Measurements from ENCODE around the gene WRAP73. TPM values are rescaled to one million over a fixed set of nuclear protein-coding genes. Genes with fewer than 3 reads are reported as not detected.

Gene WRAP73
- polyA plus RNA-seq, 1 donor from 2014 or later, result 29.7 TPM

DNA sequence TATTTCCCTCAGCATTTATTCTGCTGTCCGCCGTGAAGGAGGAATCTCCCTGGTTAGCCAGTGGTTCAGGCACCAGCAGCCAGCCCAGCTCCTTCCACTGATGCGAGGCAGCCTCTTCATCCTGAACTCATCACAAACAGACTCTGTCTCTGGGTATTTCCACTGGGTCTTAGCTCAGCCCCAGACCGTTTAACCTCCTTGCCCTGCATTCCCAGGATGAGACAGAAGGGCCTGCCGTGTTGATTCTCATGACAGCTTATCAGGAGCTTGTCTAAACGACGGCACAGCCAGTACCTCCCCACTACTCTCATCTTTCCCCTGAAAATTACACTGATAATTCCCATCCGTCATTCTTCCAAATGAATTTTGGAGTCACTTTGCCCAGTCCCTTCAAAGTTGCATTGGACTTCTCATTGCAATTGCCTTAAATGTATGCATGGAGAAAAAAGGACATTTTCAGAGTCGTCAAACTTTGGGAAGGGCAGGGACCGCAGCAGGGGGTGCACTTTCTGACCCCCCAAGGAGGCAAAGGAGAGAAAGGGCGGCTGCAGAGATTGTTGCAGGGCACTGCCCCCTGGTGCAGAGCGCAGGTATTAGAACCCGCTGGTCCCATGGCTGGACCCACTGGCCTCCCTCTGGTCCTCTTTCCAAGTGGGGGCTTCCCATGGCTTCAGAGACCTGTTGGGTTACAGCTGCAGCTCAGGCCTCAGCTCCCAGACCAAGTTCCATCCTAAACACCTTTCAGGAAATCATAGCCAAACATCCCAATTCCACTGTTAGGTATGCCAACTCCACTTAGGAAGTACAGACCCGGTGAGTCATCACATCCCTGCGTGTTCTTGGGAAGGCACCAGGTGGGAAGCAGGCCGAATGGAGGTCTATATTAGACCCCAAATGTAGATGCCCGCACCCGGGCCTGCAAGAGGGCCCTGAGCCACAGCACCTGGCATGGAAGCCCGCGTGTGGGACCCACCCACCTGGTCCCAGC is 34.9 kb downstream of the WRAP73 start:
- H3K9me3 Mint-ChIP-seq, result no peaks in the 10 kb centered on the region
- peak overlapping the region in 1 of 4 donors; percentile 56 for H3K4me3 Mint-ChIP-seq
- H3K4me1 Mint-ChIP-seq, result peaks cover 4 to 8% (median 4%) of the 10 kb centered on the region in 3 donors
- H3K27me3 Mint-ChIP-seq, result peaks cover 34% of the 10 kb centered on the region
- no peaks in the 10 kb centered on the region for H3K36me3 Mint-ChIP-seq
- H3K27ac Mint-ChIP-seq, result no peak overlapping the region

DNA sequence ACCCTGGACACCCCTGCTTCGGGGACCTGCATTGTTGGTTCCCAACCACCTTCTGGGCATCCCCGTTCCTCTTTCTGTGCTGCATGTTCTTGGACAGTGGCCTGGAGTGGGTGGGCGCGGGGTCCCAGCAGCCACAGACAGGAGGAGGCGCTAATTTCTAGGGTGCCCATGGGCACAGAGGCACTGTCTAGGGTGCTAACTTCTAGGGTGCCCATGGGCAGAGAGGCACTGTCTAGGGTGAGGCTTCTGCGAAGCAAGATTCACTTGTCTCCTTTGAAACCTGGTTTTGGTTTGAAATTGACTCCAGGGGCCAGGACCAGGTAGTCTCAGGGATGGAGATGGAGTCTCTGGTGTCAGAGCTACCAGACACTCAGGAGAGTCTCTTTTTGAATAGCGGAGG is 37.8 kb downstream of the WRAP73 start:
- Mint-ChIP-seq H3K27ac (no peak overlapping the region), H3K36me3 (no peaks in the 10 kb centered on the region), H3K27me3 (peaks cover 49% of the 10 kb centered on the region), H3K9me3 (no peaks in the 10 kb centered on the region), H3K4me3 (peak overlapping the region in 3 of 4 donors; percentile 73 to 86 (median 84)), H3K4me1 (peaks cover 4% of the 10 kb centered on the region in 3 donors)

DNA sequence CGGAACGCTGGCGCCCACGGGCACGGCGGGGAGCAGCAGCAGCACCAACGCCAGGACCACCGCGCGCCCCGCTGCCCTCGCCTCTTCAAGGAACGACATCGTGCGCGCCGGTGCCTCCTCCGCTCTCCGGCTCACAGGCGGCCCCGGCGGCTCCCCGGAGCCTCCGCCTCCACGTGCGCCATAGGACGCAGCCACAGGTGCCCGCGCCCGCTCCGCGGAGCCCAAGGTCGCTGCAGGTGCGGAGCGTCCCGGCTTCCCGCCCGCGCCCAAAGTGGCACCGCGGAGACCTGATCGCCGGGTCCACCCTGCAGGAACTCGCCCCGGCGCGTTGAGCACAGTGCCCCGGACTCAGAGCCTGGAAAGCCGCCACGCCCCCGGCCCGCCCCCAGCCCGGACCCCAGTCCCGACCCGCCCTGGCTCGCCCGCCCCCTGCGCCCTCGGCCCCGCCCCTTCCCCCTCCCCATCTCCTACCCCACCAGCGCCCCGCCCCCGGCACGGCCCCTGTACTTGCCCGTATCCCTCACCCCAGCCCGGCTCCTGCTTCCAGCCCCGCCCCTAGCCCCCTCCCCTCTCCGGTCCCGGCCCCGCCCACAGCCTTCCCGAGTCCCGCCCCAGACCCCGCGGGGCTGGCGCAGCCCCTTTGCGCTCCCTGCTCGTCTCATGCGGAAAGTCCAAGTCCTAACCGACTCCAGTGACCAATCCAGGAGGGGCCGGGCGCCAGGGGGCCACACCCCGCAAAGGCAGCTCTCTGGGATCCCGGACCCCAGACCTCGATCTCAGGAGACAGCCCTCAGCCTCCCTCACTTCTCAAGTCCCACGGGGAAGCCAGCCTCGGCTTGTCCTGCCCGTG is 38.5 kb downstream of the WRAP73 start, which contains the start of gene MEGF6:
TSS of gene MEGF6 (minus strand) at position 339 of the 850 bp plus-strand sequence. CDS start at position 99, 240 bp downstream.
- no peaks in the 10 kb centered on the region for H3K9me3 Mint-ChIP-seq
- peak within 1 kb of the TSS; percentile 38 to 87 (median 78) for H3K4me3 Mint-ChIP-seq
- peaks cover 49% of the 10 kb centered on the region for H3K27me3 Mint-ChIP-seq

DNA sequence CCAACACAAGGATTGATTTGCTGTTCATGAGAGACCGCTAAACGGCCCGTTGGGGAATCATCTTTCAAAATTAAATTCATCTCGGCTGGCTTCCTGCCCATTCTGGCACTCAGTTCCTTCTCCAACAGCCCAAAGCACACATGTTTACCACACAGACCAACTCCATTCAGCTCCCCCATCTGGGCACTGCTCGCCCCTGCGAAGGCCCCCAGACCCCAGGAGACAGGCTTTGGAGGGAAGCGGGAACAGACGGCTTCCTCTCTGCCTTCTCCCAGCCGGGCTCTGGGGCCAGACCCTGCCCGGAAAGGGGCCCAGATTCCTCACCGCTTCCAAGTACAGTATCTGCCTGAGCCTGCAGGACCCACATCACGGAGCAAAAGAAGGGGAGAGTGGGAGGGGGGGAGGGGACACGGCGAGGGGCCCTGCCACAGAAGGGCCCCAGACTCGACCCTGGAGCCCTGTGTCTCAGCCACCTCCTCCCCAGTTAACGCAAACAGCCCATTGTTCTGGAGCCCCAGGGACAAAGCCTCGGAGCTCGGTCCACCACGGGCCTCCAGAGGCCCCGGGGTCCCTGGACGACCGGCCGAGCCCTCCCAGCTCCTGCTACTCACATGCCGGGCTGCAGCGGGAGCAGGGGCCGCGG is 39.3 kb downstream of the WRAP73 start:
- H3K4me3 Mint-ChIP-seq, result peak overlapping the region; percentile 38 to 87 (median 64)
- H3K36me3 Mint-ChIP-seq, result no peaks in the 10 kb centered on the region
- H3K9me3 Mint-ChIP-seq, result no peaks in the 10 kb centered on the region
- peaks cover 43% of the 10 kb centered on the region for H3K27me3 Mint-ChIP-seq
- H3K4me1 Mint-ChIP-seq, result peaks cover 4% of the 10 kb centered on the region in 3 donors
- no peak overlapping the region for H3K27ac Mint-ChIP-seq

More for the DNA sequence above, 38.5 kb downstream of the WRAP73 start, which contains the start of gene MEGF6:
- no peaks in the 10 kb centered on the region for H3K36me3 Mint-ChIP-seq
- H3K27ac Mint-ChIP-seq, result no peak within 1 kb of the TSS
- H3K4me1 Mint-ChIP-seq, result peaks cover 4% of the 10 kb centered on the region in 3 donors

DNA sequence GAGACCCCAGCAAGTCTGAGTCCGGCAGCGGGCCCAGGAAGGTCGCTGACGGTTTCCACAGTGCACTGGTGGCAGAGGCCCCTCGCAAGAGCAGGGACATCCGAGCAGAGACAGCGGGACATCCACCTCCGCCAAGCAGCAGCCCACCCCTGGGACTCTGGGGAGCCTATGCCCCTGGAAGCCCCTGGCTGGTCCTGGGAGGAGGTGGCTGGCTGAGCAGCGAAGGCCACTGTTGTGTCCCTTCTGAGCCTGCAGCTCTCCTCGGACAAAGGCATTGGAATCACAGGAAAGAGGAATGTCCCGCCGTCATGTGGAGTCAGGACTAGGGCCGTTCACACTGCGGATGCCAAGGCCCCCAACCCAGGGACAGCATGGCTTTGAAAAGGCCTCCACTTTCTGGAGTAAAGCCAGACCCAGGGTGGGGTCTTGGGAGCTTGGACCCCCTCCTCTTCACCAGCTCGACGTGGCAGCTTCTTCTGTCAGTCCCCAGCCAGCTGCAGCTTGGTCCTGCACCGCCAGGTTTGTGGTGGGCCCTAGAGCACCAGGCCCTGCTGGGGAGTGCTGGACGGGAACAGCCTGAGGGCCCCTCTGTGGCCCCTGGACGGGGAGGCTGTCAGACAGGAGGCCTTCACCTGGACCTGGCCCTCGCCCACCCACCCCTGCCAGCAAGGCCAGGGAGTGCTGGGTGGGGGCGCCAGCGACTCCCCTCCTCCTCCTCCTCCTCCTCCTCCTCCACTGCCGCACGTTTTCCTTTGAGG is 40.0 kb downstream of the WRAP73 start:
- Mint-ChIP-seq H3K4me3 (peak overlapping the region in 1 of 4 donors; percentile 38), H3K27me3 (peaks cover 39% of the 10 kb centered on the region), H3K9me3 (no peaks in the 10 kb centered on the region), H3K36me3 (no peaks in the 10 kb centered on the region), H3K4me1 (peaks cover 4% of the 10 kb centered on the region in 3 donors), H3K27ac (no peak overlapping the region)

DNA sequence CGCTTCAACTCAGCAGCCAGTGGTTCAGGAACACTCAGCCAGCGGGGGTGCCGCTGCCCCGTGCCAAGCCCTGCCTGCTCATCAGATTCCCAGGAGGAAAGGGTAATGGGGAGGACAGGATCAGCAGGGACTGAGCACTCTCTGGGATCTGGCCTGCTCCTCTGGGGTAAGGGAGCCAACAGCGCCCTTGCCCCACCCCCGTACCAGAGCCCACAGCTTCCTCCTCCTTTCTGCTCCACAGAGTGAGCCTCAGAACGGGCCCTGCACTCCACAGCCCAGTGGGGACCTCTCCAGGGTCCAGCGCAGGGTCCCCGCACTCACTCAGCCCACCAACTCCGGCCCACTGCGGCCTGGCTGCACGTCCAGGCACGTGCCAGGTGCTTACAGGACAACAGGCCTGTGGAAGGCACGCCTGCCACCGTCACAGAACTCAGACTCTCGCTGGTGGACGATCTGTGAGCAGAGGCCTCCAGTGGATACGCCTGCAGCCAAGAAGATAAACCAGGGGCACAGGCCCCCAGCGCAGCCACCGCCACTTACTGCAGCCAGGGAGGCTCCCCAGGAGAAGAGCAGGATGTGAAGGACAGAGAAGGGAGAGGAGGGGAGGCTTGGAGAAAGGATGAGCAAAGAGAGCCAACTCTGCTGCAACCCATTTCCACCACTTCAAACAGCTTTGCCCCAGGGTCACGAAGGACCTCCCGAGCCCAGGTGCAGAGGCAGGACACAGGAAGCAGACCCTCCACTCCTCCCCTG is 40.7 kb downstream of the WRAP73 start:
- Mint-ChIP-seq H3K27me3 (peaks cover 33% of the 10 kb centered on the region), H3K27ac (no peak overlapping the region), H3K4me3 (peak overlapping the region in 1 of 4 donors; percentile 65)

DNA sequence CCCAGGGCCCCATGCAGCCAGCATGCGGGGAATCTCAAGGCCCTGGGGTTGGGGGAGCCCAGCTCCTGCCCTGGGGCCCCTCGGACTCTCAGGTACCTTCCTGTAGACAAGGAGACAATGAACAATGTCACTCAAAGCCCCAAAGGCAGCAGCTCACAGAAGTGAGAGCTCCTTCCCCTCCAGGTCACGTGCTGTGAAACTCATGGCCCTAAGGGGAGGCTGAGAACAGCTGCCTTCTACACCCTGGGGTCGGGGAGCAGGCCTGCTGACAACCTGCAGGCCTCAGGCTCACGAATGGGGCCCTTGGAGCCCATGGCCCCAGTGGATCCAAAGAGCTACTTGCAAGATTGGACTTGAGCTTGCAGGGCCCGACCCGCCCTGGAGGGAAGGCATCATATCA is 41.7 kb downstream of the WRAP73 start:
- Mint-ChIP-seq H3K9me3 (no peaks in the 10 kb centered on the region), H3K27ac (peak overlapping the region in 1 of 3 donors; percentile 33), H3K36me3 (no peaks in the 10 kb centered on the region), H3K4me3 (no peak overlapping the region), H3K4me1 (peaks cover 4% of the 10 kb centered on the region in 3 donors), H3K27me3 (peaks cover 31% of the 10 kb centered on the region)

More for the DNA sequence above, 40.7 kb downstream of the WRAP73 start:
- H3K36me3 Mint-ChIP-seq, result no peaks in the 10 kb centered on the region
- H3K4me1 Mint-ChIP-seq, result peaks cover 4% of the 10 kb centered on the region in 3 donors
- no peaks in the 10 kb centered on the region for H3K9me3 Mint-ChIP-seq

DNA sequence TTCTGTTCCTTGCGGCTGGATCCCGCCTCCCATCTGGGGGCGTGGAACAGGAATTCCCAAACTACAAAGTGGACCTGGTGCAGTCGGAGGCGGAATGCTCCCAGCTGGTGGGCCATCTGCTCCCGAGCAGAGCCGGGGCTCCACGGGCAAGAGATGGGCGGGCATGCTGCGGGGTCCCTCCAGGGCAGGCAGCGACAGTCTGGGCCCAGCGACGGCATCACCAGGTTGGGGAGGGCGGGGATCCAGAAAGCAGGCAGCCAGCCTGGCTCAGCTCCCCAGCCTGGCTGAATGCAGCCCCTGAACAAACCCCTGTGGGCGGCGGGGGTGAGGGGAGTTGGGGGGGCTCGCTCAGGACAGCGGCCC is 42.2 kb downstream of the WRAP73 start:
- Mint-ChIP-seq H3K4me1 (peaks cover 4% of the 10 kb centered on the region in 3 donors), H3K27me3 (peaks cover 28% of the 10 kb centered on the region), H3K9me3 (no peaks in the 10 kb centered on the region), H3K36me3 (no peaks in the 10 kb centered on the region), H3K27ac (no peak overlapping the region), H3K4me3 (no peak overlapping the region)

DNA sequence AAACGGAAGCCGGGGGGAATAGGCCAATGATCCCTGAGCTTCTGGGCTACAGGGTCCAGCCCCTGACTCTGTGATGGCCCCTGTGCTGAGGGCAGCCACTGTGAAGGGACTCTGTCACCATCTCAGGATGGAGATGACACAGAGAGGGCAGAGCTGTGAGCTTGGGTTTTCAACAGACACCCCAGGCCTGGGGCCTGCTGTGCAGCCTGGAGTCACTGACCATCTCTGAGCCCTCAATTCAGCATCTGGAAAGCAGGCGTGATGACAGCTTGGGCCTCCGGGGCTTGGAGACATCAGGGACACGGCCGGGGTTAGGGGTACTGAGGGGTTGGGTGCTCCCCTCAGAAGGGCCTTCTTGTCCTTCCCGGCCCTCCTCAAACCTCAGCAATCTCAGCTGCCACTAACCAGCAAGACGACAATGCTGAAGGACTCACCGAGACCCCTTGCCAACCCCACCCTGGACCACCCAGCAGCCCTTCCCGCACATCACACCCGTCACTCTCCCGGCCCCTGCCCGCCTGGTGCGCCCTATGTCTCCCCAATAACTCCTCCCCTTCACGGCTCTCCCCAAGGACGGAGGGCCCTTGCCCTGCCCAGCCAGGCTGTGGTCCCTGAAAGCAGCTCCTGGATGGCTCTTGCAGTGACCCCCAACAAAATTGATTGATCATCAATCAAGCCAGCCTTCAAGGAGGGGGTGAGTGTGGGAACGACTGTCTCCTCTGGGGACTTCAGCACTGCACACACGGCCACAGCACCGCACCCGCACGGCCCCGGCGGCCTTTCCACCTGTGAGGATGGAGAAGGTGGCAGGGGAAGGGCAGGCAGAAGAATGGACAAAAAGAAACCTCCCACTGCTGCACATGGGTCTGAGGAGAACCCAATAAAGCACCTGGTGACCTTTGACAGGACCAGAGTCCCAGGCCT is 42.9 kb downstream of the WRAP73 start:
- H3K27ac Mint-ChIP-seq, result no peak overlapping the region
- peaks cover 25% of the 10 kb centered on the region for H3K27me3 Mint-ChIP-seq
- H3K36me3 Mint-ChIP-seq, result no peaks in the 10 kb centered on the region
- peaks cover 4% of the 10 kb centered on the region in 3 donors for H3K4me1 Mint-ChIP-seq
- H3K9me3 Mint-ChIP-seq, result no peaks in the 10 kb centered on the region
- H3K4me3 Mint-ChIP-seq, result no peak overlapping the region

DNA sequence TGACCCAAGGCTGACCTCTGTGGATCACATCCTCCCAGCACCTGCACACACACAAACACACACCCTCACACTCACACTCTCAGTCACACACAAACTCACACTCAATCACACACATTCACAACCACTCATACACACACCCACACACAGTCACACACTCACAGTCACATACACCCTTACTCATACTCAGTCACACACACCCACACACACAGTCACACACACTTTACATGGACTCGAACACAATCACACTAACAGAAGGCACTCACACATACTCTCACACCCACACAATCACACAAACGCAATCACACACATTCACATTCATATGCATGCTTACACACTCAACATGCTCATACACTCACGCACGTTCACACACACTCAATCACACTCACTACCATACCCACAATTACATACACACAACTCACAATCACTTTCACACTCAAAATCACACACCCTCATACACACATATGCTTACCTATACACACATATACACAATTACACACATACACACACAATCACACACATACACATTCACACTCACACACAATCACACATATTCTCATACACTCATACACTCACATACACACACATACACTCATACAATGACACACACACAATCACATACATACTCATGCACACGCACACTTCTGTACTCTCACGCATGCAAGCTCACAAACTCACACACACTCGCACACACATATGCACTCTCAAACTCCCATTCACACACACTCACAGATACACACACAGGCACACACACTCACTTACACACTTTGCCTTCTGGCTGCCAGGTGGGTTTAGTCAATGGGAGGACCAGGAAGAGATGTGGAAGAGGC is 44.7 kb downstream of the WRAP73 start:
- H3K27ac Mint-ChIP-seq, result no peak overlapping the region
- no peaks in the 10 kb centered on the region for H3K36me3 Mint-ChIP-seq
- H3K27me3 Mint-ChIP-seq, result peaks cover 16% of the 10 kb centered on the region
- no peaks in the 10 kb centered on the region for H3K4me1 Mint-ChIP-seq
- H3K4me3 Mint-ChIP-seq, result no peak overlapping the region
- no peaks in the 10 kb centered on the region for H3K9me3 Mint-ChIP-seq

DNA sequence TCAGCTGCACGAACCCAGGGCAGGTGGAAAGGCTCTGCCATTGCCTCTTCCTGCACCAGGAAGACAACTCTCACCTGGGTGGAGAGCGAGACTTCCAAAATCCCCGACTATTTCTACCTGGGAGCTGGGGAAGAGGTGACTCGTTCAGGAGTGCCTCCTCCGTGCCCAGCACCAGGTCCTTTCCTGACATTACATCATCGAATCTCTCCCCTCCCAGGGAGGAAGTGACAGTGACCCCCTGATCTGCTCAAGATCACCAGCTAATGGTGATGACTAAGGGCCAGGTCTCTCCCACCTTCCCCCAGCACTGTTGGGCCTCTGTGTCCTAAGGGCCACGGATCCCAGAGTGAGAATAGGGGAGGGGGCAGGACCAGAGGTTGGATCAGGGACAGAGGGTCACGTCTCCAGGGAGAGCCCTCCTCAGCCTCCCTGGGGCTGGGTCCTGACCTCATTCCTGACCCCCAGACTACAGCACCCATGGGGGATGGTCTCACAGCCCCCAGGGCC is 45.4 kb downstream of the WRAP73 start:
- peaks cover 13% of the 10 kb centered on the region for H3K27me3 Mint-ChIP-seq
- H3K4me1 Mint-ChIP-seq, result no peaks in the 10 kb centered on the region
- H3K4me3 Mint-ChIP-seq, result no peak overlapping the region
- no peaks in the 10 kb centered on the region for H3K9me3 Mint-ChIP-seq
- H3K27ac Mint-ChIP-seq, result no peak overlapping the region
- H3K36me3 Mint-ChIP-seq, result no peaks in the 10 kb centered on the region
